Measurements from ENCODE around the gene OXNAD1. TPM values are rescaled to one million over a fixed set of nuclear protein-coding genes. Genes with fewer than 3 reads are reported as not detected.

The OXNAD1 gene
- total RNA-seq, 1 experiment from 2014 or later = 12.1 TPM

DNA sequence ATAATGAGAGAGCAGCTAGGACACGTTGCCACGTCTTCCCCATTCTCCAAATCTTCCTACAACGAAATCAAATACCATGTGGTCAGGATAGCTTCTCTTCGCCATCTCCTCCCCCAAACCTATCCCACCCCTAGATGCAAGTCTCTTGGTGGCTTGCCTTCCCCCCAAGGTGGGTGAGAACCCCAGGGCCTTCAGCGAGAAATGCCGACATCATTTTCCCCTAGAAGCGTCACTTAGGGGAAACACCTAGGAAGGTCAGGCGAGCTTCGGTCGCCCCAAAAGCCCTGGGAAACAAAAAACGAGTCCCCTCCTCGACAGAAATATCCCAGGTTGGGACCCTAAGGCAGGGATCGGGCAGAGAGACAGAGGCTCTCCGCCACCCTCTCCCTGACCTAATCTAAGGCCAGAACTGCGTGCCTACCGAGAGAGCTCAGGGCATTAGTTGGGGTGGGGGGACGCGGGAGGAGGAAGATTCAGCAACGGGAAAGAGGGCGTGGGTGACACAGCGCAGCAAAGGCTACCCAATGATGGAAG lies 771 bp upstream of the OXNAD1 start:
- RAD21 ChIA-PET (ENCODE audit: low non-redundant PET in 1 of 2, low total read pairs in 2 of 2, uncharacterized antibody in 2 of 2, unreplicated experiment in 2 of 2) = no interaction called here
- CTCF ChIA-PET = interaction anchor here (0.8 to 1.0 kb wide), 2 partner anchors 9 to 215 kb away, joined by 3 to 4 read pairs; no protein-coding TSS in a partner anchor
- H3K9me2 ChIP-seq (ENCODE audit: insufficient read depth) = no peaks in the 10 kb centered on the region
- no peaks in the 10 kb centered on the region for H4K20me1 ChIP-seq (ENCODE audit: insufficient read depth)
- POLR2A ChIA-PET = interaction anchor here (0.9 to 1.3 kb wide), 2 partner anchors 204 to 1058 kb away, joined by 3 to 4 read pairs; partner anchors contain the start of gene CAPN7
- no peak for ATAC-seq
- H3K79me2 ChIP-seq (ENCODE audit: insufficient read depth, low read length) = peaks cover 73% of the 10 kb centered on the region
- peaks cover 6 to 8% of the 10 kb centered on the region in 2 experiments; a peak in 3 of 4 replicates for H3K4me1 ChIP-seq (ENCODE audit: control insufficient read depth in 1 of 2, insufficient read depth in 2 of 2, low read length in 2 of 2)
- intact Hi-C loops (cut with micrococcal nuclease) = no loop called here
- no peak for DNase-seq (ENCODE audit: low read depth, low spot score)
- TF ChIP-seq, protein P1, sequence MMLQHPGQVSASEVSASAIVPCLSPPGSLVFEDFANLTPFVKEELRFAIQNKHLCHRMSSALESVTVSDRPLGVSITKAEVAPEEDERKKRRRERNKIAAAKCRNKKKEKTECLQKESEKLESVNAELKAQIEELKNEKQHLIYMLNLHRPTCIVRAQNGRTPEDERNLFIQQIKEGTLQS (IDR thresholded peaks at IDR 0.05) = no peak
- TF ChIP-seq, protein P2, sequence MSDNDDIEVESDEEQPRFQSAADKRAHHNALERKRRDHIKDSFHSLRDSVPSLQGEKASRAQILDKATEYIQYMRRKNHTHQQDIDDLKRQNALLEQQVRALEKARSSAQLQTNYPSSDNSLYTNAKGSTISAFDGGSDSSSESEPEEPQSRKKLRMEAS (IDR thresholded peaks at IDR 0.05) = no peak
- TF ChIP-seq ELF1 (IDR thresholded peaks at IDR 0.05; ENCODE audit: borderline replicate concordance, low read depth) = no peak
- TF ChIP-seq RAD21 (IDR thresholded peaks at IDR 0.05; ENCODE audit: low read depth) = no peak
- peak; percentile 6; the same call in 1 of the 2 replicates for TF ChIP-seq POLR2AphosphoS5 (IDR thresholded peaks at IDR 0.05; ENCODE audit: low read depth, low read length)
- TF ChIP-seq YY1 (IDR thresholded peaks at IDR 0.05; ENCODE audit: extremely low read depth, insufficient replicate concordance, low read depth, low read length) = no peak
- TSS peak; percentile 77 for BruUV-seq (replicated peaks)
- H3K27me3 ChIP-seq (ENCODE audit: insufficient read depth, low read length) = no peaks in the 10 kb centered on the region
- peak overlapping the region; percentile 17 for H2AFZ ChIP-seq (ENCODE audit: low read depth, low read length, poor library complexity, severe bottlenecking)
- peaks cover 3 to 16% of the 10 kb centered on the region in 2 experiments for H3K36me3 ChIP-seq (ENCODE audit: control insufficient read depth in 1 of 2, insufficient read depth in 2 of 2, low read length in 2 of 2)
- H3K9ac ChIP-seq (ENCODE audit: low read length) = peak overlapping the region; percentile 93
- H3K9me3 ChIP-seq (ENCODE audit: control insufficient read depth in 1 of 2, insufficient read depth in 1 of 2, low read depth in 1 of 2, low read length in 2 of 2) = no peaks in the 10 kb centered on the region
- peak overlapping the region; percentile 79 for H3K4me2 ChIP-seq (ENCODE audit: low read length)
- peak overlapping the region; percentile 51 for H3K27ac ChIP-seq (ENCODE audit: low read depth, low read length)
- H3K4me3 ChIP-seq (replicated peaks in 1 of 2; ENCODE audit: low read depth in 1 of 2, low read length in 2 of 2) = peak overlapping the region; percentile 93 to 95

DNA sequence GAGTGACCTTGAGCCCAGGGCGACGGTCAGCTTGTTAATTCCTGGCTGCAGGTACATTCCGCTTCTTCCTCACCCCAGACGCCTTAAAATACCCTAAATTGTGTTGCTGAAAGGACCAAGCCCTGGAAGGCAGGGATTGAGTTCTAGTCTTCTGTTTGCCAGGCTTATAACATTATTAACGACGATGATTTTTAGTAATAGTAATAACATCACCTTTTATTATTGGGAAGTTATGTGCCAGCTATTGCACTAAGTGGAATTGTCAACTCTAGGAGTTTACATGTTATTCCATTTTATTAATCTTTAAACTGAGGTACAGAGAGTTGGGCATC lies 409 bp downstream of the OXNAD1 start:
- TSS peak; percentile 81 for BruUV-seq (replicated peaks)
- ATAC-seq = no peak
- peaks cover 6 to 8% of the 10 kb centered on the region in 2 experiments; a peak in 3 of 4 replicates for H3K4me1 ChIP-seq (ENCODE audit: control insufficient read depth in 1 of 2, insufficient read depth in 2 of 2, low read length in 2 of 2)
- ChIA-PET CTCF (interaction anchor here (0.9 to 1.0 kb wide), 3 partner anchors 11 to 285 kb away, joined by 3 to 4 read pairs (median 4); no protein-coding TSS in a partner anchor), POLR2A (interaction anchor here (1.3 kb wide), 1 partner anchor 205 kb away, joined by 4 read pairs; no protein-coding TSS in a partner anchor), RAD21 (ENCODE audit: low non-redundant PET in 1 of 2, low total read pairs in 2 of 2, uncharacterized antibody in 2 of 2, unreplicated experiment in 2 of 2) (no interaction called here)
- no peaks in the 10 kb centered on the region for H3K9me3 ChIP-seq (ENCODE audit: control insufficient read depth in 1 of 2, insufficient read depth in 1 of 2, low read depth in 1 of 2, low read length in 2 of 2)
- TF ChIP-seq JUND (IDR thresholded peaks at IDR 0.05) (no peak), POLR2A (IDR thresholded peaks at IDR 0.05; ENCODE audit: borderline replicate concordance, extremely low read depth, insufficient read depth, insufficient read length) (no peak), SP1 (IDR thresholded peaks at IDR 0.05; ENCODE audit: low read depth) (no peak), RAD21 (IDR thresholded peaks at IDR 0.05; ENCODE audit: low read depth) (no peak)
- H3K9me2 ChIP-seq (ENCODE audit: insufficient read depth) = no peaks in the 10 kb centered on the region
- H3K79me2 ChIP-seq (ENCODE audit: insufficient read depth, low read length) = peaks cover 79% of the 10 kb centered on the region
- H3K4me2 ChIP-seq (ENCODE audit: low read length) = peak overlapping the region; percentile 79
- H3K4me3 ChIP-seq (replicated peaks in 1 of 2; ENCODE audit: low read depth in 1 of 2, low read length in 2 of 2) = peak overlapping the region; percentile 93 to 95
- no peak for DNase-seq (ENCODE audit: low read depth, low spot score)
- intact Hi-C loops (cut with micrococcal nuclease) = no loop called here
- H3K27ac ChIP-seq (ENCODE audit: low read depth, low read length) = peak overlapping the region; percentile 52
- H3K36me3 ChIP-seq (ENCODE audit: control insufficient read depth in 1 of 2, insufficient read depth in 2 of 2, low read length in 2 of 2) = peaks cover 0 to 15% of the 10 kb centered on the region in 2 experiments; a peak in 2 of 4 replicates
- no peaks in the 10 kb centered on the region for H3K27me3 ChIP-seq (ENCODE audit: insufficient read depth, low read length)
- peak overlapping the region; percentile 93 for H3K9ac ChIP-seq (ENCODE audit: low read length)
- H4K20me1 ChIP-seq (ENCODE audit: insufficient read depth) = no peaks in the 10 kb centered on the region
- no peak overlapping the region for H2AFZ ChIP-seq (ENCODE audit: low read depth, low read length, poor library complexity, severe bottlenecking)

All from HCT116 (cell line).